ENCODE results near the gene CFAP70. TPM values are rescaled to one million over a fixed set of nuclear protein-coding genes. Genes with fewer than 3 reads are reported as not detected.
"Not testable (repeated sequence)": the region's sequence is repeated elsewhere in the genome, so short reads cannot be mapped to it uniquely, and the experiment has no call there.

CFAP70 gene
- total RNA-seq: 1 to 10 TPM in 1 of 2 donors, under 1 TPM in 1; 0.98 to 1.2 TPM
- long read RNA-seq, partial matches to known transcripts: 0 of 1 reads
- long read RNA-seq, other reads (novel, unspliced or antisense): 1 of 1 reads

- DNase-seq: peak; percentile 91 to 94
Measured at GRCh38 chr10:73358331-73359279, at the start of gene CFAP70. CFAP70 (minus strand) TSS chr10:73358864; CDS start chr10:73354796, 4,068 bp downstream.

GRCh38 chr10:73408061-73408460, 49.4 kb upstream of the CFAP70 start:
- intact Hi-C loops (cut with DNase I, micrococcal nuclease): no loop called here
- DNase-seq: no peak
- no peak for ATAC-seq

More at GRCh38 chr10:73358331-73359279, at the start of gene CFAP70:
- ATAC-seq: peak; percentile 98
- intact Hi-C loops (cut with DNase I, micrococcal nuclease): no loop called here

GRCh38 chr10:73407495-73407894, 48.8 kb upstream of the CFAP70 start:
- ATAC-seq (no peak), DNase-seq (no peak)
- intact Hi-C loops (cut with DNase I, micrococcal nuclease): no loop called here

DNA sequence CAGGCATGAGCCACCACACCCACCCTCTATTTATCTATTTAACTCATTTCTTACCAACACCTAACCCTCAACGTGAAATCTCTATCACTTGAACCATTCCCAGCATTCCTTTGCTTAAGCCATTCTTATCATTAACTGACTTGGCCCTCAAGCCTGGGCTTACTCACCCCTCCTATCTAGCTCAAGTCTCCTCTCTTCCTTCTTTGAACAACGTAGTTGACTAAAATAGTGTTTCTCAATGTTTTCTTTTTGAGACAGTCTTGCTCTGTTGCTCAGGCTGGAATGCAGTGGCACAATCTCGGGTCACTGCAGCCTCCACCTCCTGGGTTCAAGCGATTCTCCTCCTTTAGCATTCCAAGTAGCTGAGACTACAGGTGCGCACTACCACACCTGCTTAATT, 48.2 kb upstream of the CFAP70 start:
- ATAC-seq (no peak), DNase-seq (no peak)
- intact Hi-C loops (cut with DNase I, micrococcal nuclease): no loop called here

DNA sequence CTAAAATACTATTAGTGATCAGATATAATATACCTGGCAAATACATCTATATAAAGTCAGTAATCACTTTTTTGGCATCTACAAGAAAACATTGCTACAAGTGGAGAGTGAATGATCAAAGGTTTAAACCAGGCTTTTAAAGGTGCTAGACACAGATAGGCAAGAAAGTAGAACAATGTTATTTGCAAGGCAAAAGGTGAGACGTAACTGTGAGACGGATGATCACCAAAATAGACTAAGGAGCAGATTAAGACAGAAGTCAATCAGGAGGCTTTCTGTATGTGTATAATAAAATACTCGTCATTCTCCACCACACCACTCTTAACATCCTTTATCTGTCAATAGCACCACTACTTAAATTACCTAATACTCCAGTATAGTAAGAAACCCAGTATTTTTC, 46.9 kb upstream of the CFAP70 start:
- DNase-seq (no peak), ATAC-seq (no peak)
- intact Hi-C loops (cut with DNase I, micrococcal nuclease): no loop called here

DNA sequence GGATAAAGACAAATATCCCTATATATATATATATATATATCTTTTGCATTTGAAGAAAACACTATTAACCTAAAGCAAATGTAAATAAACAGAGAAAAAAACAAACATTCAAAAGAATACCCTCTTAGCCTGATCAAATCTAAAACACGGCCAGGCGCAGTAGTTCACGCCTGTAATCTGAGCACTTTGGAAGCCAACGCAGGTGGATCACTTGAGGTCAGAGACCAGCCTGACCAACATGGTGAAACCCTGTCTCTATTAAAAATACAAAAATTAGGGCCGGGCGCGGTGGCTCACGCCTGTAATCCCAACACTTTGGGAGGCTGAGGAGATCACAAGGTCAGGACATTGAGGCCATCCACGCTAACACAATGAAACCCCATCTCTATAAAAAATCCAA, 46.0 kb upstream of the CFAP70 start:
- intact Hi-C loops (cut with DNase I, micrococcal nuclease): no loop called here
- ATAC-seq (no peak), DNase-seq (no peak)

DNA sequence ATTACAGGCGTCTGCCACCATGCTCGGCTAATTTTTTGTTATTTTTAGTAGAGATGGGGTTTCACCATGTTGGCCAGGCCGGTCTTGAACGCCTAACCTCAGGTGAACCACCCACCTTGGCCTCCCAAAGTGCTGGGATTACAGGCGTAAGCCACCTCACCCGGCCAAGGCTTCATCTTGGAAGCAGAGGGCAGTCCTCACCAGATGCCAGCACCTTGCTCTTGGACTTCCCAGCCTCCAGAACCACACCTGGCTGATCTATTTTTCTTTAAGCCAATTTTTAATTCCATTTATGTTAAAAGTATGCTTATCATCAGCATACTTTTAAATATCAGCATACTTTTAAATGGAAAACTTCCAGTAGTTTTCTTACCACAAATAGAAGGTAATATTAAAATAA, 43.0 kb upstream of the CFAP70 start:
- no peak for ATAC-seq
- DNase-seq: no peak
- intact Hi-C loops (cut with DNase I, micrococcal nuclease): no loop called here

- DNase-seq: no peak
- intact Hi-C loops (cut with DNase I, micrococcal nuclease): no loop called here
Measured at GRCh38 chr10:73399063-73399462, 40.4 kb upstream of the CFAP70 start.

GRCh38 chr10:73398024-73398423, 39.4 kb upstream of the CFAP70 start:
- intact Hi-C loops (cut with DNase I, micrococcal nuclease): no loop called here
- DNase-seq (no peak), ATAC-seq (peak; percentile 21)

More at GRCh38 chr10:73399063-73399462, 40.4 kb upstream of the CFAP70 start:
- no peak for ATAC-seq

DNA sequence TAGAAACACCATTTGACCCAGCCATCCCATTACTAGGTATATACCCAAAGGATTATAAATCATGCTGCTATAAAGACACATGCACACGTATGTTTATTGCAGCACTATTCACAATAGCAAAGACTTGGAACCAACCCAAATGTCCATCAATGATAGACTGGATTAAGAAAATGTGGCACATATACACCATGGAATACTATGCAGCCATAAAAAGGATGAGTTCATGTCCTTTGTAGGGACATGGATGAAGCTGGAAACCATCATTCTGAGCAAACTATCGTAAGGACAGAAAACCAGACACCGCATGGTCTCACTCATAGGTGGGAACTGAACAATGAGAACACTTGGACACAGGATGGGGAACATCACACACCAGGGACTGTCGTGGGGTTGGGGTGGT, 35.7 kb upstream of the CFAP70 start:
- intact Hi-C loops (cut with DNase I, micrococcal nuclease); ATAC-seq; DNase-seq: not testable (repeated sequence)

- DNase-seq: no peak
- no peak for ATAC-seq
- intact Hi-C loops (cut with DNase I, micrococcal nuclease): no loop called here
Measured at GRCh38 chr10:73388228-73388627, 29.6 kb upstream of the CFAP70 start.

DNA sequence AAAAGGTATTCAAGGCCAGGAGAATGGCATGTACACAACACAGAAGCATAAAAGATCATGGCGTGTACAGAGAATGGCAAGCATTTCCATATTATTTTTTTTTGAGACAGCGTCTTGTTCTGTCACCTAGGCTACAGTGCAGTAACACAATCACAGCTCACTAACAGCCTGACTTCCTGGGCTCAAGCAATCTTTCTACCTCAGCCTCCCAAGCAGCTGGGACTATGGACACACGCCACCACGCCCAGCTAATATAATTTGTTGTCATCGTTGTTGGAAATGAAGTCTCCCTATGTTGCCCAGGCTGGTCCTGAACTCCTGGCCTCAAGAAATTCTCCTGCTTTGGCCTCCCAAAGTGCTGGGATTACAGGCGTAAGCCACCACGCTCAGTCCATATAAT, 27.9 kb upstream of the CFAP70 start:
- no peak for DNase-seq
- intact Hi-C loops (cut with DNase I, micrococcal nuclease): no loop called here
- ATAC-seq: peak; percentile 73

DNA sequence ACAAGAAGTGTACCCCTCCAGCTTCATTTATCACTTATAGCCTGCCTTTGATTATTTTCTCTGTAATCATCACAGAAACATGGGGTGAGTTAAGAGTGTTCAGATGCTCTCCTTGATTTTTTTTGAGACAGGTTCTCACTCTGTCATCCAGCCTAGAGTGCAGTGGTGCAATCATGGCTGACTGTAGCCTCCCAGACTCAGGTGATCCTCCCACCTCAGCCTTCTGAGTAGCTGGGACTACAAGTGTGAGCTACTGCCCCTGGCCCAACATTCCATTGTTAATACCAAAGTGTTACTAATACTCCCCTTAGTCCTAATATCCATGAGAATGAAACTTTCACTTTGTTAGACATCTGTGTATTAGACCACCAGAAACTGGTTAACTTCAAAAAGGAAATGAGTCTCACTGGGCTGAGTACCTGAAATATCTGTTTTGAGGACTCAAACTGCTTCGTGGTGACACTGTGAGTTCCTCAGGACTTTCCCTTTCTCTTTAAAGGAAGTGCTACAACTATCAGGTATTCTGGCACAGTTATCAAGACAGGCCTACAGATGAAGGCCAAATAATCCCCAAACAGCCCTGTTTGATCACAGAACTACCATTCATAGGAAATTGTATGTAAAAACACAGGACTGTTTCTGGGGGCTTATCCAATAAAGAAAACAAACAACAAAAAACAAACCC, 20.5 kb upstream of the CFAP70 start:
- ATAC-seq (no peak), DNase-seq (no peak)
- intact Hi-C loops (cut with DNase I, micrococcal nuclease): no loop called here

- ATAC-seq: no peak
- DNase-seq: no peak
- intact Hi-C loops (cut with DNase I, micrococcal nuclease): no loop called here
Measured at GRCh38 chr10:73376679-73377078, 18.0 kb upstream of the CFAP70 start.

DNA sequence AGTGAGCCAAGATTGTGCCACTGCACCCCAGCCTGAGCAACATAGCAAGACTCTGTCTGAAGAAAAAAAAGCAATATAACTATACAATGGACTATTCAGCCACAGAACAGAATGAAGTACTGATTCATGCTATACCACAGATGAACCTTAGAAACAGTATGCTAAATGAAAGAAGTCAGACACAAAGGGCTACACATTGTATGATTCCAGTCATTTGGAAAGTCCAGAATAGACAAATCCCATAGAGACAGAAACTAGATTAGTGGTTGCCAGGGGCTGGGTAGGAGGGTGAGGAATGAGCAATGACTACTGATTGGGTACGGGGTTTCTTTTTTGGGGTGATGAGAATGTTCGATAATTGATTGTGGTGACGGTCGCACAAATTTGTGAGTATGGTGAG, 9.6 kb upstream of the CFAP70 start:
- ATAC-seq: no peak
- DNase-seq: no peak
- intact Hi-C loops (cut with DNase I, micrococcal nuclease): no loop called here

DNA sequence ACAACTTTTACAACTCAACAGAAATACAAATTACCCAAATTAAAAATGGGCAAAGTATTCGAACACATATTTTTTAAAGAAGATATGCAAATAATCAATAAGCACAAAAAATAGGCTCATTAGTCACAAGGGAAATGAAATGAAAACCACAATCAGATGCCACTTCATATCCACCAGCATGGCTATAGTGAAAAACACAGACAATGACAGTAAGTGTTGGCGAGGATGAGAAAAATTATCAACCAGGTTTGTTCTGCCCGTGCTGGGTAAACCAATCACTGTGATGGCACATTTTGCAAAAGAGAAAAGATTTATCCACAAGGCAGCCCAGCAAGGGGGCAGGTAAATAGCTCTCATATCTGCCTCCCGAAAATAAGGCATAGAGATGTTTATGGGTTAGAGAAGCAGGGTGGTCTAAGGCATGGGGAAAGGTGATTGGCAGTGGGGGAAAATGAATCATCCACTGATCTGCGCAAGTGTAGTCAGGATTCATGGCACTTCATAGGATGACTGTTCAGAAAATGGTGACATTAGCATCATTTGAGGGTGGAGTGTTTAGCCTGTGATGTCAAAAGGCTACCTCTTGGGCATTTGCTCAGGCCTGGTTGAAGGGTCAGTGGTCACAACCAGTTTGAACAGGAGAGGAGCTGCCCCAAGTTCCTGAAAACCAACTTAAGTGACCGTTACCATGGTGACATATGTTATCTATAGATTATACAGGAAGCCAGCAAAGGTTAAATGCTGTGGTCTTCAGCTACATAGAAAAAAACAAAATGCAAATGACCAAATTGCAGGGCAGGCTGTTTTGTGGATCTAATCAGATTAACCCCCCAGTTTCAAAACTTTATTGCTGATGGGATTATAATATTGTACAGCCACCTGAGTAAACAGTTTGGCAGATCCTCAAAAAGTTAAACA, 8.0 kb upstream of the CFAP70 start:
- intact Hi-C loops (cut with DNase I, micrococcal nuclease): no loop called here
- ATAC-seq: no peak

GRCh38 chr10:73364964-73365363, 6.3 kb upstream of the CFAP70 start:
- intact Hi-C loops (cut with DNase I, micrococcal nuclease): no loop called here
- no peak for DNase-seq
- ATAC-seq: no peak

More for the DNA sequence above, 8.0 kb upstream of the CFAP70 start:
- no peak for DNase-seq

DNA sequence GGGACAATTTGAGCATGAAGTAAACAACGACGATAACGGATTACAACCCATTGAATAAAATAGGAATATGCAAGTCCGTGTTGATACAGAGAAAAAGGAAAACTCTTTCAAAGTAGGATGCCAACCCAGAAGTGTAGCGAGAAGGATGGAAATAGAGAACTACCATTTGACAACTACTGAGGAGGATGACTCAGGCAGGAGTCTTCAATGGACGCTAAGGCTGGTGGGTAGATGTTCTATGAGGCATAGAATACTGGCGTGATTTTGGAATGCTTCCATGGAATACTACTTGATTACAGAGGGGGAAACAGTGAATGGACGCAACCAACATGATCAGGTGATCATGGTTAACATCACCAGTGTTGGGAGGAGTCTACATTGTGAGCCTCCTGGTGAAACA, 828 bp upstream of the CFAP70 start:
- no peak for ATAC-seq
- no peak for DNase-seq
- intact Hi-C loops (cut with DNase I, micrococcal nuclease): no loop called here

DNA sequence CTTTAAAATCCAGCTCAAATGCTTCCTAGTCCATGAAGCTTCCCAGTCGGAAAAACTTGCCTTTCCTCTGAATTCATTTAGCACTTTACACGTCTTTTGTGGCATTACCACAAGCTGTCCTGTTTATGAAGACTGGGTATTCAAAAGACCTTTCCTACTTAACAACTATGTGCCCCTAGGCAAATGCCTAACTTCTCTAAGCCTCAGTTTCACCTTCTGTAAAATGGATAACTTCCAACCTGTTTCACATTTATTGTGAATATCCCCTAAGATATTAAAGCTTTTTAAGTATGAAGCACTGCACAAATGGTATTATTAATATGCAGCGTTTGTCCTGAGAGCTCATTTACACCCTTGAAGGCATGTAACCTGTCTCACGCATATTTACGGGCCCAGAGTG, 843 bp downstream of the CFAP70 start:
- intact Hi-C loops (cut with DNase I, micrococcal nuclease): no loop called here
- no peak for DNase-seq
- no peak for ATAC-seq
